HG02943 (cell line): ENCODE measurements around the gene NAB2.

Experiments used
- ATAC-seq: cut with Tn5 transposase; IDR thresholded peaks from one replicate; pipeline ENCODE4 v1.9.1; 2021; ENCODE audit warnings: mild to moderate bottlenecking, low read depth, moderate library complexity; ENCODE audit not compliant: unreplicated experiment

Gene NAB2

DNA sequence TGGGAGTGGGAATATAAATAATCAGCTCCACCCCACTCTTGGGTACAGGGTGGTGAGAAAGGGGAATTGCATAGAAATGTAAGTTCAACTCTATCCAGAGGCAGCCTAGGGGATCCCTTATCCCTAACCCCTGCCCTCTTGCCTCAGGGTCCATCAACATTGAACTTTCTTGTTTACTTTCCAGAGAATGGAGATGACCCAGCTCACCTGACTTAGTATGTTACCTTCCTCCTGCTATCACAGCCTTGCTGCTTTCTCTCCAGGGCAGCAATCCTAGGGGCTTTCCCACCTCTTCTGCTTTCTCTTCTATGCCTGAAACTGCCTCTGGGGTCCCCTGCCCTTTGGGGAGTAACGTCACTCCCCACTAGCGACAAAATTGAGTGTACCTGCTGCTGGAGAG, 42.0 kb downstream of the NAB2 start:
- ATAC-seq: no peak

DNA sequence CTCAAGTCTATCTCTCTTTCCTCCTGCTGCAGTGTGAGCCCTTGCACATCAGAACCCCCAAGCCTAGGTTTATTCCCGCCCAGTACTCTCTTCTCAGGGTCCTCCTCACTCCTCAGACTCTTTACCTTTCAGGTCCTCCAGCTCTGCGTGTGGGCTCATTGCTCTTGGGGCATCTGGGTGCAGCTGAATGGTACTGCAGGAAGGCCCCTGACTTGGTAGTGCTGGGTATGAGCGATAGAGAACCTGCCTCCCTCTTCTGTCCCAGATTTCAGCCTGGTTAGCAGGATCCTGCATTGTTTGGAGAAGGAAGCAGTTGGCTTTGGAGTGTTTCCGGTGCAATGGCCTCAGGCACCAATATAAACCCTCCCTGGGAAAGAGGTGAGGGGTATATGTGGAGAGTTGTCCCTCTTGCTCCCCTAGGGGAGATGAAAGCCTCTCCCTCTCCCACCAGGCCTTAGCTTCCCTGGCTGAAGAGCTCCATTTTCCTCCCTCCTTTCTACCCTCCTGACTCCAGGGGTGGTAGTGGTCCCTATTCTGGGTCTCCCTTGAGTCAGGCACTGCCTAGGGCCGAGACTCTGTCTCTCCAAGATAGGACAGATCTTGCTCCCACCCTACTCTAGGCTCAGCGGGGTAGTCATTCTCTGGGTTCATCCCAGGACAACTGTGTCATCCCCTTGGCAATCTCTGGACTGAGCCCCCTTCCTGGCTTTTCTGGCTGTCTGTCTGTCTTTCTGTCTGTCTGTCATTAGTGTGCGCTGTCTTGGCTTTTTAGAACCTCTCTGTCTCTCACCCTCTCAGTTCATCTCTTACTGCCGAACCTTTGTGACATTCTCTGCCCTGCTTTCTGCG, 43.2 kb downstream of the NAB2 start:
- no peak for ATAC-seq

DNA sequence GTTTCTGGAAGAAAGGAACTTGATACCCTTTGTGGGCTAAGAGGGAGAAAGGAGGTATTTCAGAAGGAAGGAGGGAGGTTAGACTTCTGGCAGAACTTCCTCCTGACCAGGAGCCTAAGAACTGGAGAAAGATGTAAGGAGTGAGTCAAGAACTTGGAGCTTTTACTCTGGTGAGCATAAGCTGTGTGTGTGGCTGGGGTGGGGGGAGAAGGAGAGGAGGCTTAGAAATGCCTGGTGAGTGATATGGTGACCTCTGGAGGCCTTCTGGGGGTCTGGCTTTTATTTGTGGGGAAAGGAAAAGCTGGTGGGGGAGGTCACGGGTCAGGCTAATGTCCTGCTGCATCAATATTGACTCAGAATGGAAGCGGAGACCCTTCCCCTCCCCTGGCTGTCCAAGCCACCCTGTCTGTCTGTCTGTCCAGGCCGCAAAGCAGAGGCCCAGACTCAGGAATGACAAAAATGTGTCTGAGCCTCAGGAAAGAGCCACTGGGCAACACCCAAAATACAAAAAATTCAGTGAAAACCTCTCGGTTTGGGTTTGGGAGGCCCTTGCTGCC, 44.2 kb downstream of the NAB2 start:
- no peak for ATAC-seq

DNA sequence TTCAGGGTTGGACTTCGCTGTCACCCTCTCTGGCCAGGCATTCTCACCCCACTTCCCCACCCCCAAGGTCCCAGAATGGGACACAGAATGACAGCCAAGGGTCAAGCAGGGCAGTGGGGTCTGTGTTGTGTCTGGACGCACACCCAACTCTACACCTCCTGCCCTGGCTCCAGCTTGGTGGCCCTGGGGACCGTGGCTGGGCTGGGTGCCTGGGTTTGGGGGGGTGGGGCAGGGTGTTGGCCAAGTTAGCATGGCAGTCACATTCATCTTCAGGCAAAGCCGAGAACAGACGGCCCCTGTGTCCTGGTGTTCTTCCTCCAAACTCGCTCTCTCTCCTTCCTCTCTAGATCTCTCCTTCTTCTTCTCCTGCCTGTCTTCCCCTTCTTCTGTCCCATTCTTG, 45.0 kb downstream of the NAB2 start:
- ATAC-seq: no peak

DNA sequence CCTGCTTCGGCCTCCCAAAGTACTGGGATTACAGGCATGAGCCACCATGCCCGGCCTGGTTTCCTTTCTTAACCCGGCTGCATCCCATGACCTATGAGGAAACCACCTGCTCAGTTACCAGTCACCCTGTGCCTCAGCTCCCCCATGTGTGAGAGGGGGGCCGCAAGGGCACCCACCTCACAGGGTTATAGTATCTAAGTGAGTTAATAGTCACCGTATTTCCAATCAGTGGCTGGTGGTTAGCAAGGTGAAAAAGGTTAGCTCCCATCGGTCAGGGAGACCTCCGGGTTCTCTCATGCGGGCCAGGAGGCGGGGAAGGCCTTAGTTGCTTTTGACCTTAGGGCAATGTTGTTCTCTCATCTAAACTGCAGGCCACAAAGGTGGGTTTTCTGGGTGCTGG, 46.0 kb downstream of the NAB2 start:
- no peak for ATAC-seq

DNA sequence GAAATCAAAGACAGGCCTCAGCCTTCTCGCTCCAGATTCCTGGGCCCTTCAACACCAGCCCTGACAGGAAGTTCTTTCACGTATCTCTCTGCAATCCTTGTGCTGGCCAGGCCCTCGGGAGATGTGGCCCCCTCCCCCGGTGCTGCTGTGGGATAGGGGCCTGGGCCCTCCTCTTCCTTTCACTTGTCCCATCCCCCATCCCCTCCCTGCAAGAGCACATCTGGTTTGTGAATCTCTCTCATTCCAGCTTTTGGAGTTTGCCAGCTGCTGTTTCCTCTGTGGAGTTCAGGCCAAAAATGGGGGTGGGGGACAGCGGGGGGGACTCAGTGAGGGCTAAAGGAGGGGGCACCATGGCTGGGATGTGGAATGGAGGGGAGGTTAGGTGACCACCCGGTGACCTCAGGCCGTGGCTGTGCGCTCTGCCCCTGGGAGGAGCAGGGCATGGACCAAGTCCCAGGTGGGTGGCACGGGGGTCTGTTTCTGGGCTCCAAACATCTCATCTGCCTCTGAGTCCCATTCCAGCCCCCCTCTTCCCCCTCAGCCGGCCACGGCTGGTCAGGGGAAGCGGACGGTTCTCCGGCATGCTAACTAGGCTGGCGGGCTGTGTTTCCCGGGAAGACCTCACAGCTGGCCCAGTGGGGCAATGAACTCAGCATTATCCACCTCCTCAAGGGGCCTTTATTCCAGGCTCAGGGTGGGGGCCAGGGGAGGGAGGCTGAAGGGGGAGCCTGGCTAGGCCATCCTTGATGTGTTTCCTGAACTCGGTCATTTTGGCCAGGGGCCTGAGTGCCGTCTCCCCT, 46.8 kb downstream of the NAB2 start:
- ATAC-seq: no peak

DNA sequence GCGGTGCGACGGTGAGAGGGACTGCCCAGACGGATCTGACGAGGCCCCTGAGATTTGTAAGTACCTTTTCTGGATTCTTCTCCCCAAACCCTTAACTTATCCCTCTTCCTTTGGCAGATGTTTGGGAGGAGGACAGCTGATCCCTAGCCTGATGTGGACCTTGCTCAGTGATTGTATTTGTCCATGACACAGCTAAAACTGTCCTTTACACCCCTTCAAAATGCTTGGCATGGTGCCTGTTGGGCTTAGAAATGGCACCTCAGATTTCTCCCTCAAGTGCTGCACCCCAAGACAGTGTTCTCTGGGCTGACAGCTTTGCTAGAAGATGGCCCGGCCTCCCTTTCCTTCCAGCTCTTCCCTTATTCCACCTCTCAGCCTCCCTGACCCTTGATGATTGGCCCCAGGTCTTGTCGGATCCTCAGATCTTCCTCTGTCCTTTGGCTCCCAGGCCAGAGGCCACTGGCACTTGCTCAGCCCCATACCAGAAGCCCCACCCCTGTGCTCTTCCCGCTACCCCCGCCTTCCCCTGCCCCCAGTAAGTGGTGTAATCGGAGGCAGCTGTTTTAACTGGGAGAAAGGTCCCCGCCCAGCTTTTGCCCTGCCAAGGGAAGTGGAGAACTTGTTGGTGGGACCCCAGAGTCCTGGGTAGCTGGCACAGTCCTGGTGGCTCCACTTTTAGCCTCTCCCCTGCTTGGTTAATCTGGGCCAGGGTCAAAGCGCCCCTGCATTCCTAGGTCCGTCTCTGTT, 49.8 kb downstream of the NAB2 start:
- ATAC-seq: no peak

DNA sequence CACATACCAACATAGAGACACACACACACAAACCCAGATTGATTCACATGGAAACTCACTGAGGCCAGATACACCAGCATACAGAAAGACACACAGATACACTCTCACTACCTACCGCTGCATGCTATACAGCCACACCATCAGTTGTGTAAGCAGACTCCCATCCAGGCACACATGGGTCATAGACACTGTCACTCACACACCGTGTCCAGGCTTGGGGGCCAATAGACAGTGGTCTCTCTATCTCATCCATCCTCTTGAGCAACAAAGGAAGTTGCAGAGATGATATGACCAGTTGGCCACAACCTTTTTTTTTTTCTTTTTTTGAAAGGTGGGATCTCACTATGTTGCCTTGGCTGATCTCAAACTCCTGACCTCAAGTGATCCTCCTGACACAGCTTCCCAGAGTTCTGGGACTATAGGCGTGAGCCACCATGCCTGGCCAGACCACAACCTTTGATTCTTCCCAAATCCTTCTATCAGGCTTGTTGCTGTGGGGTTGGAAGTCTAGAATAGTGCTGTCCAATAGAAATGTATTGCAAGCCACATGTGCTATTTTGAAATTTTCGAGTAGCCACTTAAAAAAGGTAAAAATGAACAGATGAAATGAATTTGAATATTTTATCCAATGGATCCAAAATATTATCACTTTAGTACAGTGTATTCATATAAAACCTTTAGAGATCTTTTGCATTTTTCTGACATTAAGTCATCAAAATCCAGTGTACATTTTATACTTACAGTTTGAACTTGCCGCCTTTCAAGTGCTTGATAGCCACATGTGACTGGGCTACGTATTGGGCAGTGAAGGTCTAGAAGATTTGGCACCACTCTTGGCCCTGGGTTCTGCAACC, 51.1 kb downstream of the NAB2 start:
- no peak for ATAC-seq

DNA sequence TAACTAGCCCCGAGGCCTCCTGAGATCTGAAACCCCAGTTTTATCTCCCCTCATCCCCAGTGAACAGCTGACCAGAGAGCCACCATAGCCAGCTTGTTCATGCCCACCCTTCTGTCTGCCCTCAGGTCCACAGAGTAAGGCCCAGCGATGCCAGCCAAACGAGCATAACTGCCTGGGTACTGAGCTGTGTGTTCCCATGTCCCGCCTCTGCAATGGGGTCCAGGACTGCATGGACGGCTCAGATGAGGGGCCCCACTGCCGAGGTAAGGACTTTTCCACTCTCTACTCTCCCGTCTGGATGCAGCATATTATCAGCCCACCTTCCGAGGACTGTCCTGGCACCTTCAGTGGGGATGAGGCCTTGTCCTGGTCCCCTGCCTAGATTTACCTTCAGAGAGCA, 52.3 kb downstream of the NAB2 start:
- ATAC-seq: no peak

DNA sequence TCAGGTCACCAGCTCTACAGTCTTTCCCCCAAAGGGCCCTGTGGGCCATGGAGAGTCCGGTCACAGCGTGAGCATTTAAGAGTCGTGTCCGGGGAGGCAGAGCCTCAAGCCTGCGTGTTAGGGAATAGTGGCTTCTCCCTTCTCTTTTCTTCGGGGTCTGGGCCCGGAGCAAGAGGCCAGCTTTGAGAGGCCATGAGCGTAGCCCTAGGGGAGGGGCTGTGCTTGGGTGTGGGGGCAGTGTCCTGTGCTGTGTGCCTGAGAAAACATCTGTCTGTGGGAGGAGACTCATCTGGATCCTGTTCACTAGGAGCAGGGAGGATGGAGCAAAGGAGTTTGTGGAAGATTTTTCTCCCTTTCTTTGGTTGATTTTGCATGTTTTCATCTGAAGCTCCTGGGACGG, 53.2 kb downstream of the NAB2 start:
- ATAC-seq: no peak

DNA sequence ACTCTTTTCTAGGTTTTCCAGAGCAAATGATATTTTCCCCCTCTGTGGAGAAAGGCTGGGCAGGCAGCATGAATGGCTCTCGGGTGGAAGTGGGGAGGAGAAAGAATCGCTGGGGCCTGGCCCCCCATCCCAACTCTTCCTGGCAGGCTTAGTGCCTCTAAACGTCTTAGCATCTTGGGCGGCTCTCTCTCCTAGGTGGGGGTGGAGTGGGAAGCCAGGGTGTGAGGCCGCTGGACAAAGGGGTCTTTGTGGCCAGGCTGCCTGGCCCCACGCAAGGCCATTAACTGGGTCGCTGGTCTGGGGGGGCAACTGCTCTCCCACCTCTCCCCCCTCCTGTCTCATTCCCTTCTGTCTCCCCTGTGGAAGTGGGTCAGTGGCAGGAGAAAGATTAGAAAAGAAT, 53.8 kb downstream of the NAB2 start:
- ATAC-seq: no peak

DNA sequence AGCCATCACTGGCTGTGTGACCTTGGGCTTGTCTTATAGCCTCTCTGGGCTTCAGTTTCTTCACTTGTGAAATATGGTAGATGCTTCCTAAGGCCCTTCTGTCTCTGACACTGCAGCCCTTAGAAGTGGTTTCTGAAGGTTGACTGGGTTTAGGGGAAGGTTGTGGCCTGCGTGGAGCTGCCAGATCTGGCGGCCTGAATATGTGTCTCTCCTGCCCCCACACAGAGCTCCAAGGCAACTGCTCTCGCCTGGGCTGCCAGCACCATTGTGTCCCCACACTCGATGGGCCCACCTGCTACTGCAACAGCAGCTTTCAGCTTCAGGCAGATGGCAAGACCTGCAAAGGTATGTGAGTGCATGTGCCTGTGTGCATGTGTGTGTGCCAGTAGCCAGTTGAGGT, 54.5 kb downstream of the NAB2 start:
- no peak for ATAC-seq
